ENCODE measurements around the gene PDE10A.

DNA sequence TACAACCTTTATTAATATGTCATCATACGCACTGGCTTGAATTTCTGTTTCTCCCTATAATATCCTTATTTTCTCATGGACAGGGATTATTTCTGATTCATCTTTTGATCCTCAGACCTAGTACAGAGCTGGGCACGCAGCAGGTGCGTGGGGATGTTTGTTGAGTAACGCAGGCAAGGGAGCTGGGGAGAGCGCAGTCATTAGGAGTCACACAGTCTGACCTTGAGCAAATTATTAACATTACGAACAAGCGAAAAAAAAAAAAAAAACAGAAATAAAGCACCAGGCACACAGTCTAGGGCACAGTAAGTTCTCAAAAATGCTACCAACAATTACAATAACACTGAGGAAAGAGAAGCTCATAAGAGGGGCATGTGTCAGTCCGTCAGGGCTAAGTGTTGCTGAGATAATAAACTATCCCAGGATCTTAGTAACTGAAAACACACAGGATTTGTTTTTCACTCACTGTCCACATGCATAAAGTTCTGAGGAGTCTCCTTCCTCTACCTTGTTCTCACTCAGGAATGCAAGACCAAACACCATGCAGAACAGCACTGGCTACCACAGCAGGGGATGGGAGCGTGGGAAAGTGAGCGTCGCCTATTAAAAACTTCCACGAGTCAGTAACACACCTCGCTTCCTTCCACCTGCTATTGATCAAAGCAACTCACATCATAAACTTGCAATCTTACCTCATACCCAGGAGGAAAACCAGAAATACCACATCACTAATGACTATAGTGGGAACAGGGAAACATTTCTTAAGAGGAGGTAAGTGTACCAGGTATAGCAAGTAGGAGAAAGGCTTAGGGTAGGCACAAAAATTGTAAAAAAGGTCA is 56.9 kb downstream of the PDE10A start:
- TF ChIP-seq POLR2AphosphoS5 (IDR thresholded peaks at IDR 0.05; ENCODE audit: borderline replicate concordance, low read depth, low read length) (no peak), EZH2 (IDR thresholded peaks at IDR 0.05) (no peak)

Measured in SK-N-MC (cell line).